ENCODE data around the gene DLX5.

Gene DLX5

DNA sequence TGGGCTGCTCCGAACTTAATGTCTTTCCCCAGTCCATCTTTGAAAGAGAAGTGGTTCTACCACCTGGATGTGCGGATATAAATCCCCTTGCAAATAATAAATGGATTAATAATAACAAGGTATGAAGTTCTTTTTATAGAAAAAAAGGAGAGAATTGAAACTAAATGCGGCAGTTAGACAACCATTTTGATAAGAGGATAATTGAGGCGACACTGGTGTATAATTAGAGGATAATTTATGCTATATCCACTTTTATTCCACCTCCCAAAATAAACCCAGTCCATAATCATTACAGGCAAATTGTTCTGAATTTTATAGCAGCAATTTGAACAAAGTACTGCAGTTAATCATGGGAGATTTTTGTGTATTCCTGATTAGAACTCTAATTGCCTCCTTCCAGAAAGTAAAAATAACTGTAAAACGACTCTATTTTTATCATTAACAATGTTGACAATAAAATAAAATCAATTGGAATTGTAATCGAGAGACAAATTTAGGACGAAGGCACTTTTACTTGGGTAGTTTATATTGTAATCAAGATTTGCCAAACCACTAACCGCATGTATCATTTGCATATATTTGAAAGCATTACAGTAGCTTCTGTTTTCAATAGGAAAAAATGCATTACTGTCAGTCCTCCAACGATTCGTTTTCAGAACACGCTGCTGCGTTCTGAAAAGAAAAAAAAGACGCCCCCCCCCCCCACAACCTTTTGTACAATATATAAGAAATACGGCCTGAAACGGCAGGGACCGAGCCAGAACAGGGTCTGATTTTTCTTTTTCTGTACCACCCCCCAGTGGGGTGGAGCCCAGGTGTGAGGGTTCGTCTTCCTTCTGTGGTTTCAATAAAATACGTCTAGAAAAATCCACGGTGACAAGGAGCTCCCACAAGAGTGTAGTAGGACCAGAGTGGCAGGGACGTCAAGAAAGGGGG lies 20.1 kb downstream of the DLX5 start:
- DNase-seq = no peak

DNA sequence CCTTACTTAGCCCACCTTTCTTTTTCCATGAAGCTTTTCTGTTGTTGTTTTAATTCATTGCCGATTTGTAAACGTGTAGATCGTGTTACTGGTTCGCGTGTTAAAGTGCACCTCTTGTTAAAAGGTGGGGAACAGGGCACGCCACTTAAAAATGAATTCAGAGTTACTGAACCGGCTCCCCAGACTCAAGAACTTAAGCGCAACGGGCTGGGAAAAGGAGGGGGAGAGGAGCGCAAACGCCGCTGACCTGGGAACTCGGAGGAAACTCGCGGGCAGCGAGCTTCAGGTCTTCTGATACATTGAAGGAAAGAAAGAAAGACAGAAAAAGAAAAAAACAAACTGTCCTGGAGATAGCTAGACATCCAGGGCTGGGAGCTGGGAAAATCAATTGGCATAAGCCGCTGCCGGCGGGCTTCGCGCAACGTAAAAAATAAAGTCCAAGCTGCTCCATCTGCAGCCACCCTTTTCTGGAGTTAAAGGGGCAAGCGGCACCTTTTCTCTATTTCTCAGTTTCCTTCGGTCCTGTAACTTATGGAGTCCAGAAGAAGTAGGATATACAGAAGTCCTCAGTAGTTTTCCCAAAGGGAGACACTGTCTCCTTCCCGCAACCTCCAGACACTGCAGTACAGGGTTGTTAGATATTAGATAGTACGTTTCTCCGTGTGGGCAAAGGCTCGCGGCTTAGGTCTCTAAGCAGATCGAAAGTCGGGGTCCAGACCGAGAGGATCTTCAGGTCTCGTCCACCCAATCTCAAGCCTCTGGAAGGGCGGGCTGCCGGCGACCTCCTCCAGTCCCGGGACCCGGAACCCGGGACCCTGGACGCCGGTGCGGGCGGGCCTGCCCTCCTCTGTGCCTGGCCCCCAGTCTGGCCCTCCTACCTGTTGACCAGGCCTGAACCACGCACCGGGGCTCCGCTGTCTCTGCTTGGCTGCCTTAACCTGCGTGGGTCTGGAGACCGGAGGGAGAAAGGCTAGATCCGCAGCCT lies 21.1 kb downstream of the DLX5 start:
- no peak for DNase-seq

DNA sequence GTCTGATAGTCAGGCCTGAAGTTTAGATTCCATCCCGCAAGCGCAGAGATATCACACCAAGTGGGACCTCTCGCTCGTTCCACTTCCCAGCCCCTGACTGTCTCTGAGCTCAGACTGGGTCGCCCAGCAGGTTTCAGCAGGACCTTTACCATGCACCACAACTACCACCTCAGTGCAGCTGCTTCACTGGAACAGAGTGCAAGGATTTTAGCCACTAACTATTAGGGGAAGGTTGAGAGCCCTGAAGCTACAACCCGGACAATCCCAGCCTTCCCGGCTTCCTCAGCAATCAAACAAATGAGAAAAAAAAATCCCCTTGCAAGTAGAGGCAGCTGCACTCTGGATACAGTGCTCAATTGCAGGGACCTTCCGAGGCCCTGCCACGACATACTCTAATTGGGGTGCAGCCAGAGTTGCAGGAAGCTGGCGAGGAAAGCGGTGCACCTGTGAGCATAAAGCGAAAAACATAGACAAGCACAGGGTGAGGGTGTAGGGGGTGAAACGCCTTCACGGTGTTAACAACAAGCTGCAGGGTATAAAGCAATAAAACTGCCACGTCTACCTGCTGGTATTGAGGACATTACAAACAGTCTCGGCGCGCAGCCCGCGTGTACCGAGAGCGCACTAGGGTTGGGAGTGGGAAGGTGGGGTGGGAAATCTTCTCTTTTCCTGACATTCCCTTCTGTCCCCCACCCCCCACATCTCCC lies 21.9 kb downstream of the DLX5 start:
- DNase-seq = no peak

DNA sequence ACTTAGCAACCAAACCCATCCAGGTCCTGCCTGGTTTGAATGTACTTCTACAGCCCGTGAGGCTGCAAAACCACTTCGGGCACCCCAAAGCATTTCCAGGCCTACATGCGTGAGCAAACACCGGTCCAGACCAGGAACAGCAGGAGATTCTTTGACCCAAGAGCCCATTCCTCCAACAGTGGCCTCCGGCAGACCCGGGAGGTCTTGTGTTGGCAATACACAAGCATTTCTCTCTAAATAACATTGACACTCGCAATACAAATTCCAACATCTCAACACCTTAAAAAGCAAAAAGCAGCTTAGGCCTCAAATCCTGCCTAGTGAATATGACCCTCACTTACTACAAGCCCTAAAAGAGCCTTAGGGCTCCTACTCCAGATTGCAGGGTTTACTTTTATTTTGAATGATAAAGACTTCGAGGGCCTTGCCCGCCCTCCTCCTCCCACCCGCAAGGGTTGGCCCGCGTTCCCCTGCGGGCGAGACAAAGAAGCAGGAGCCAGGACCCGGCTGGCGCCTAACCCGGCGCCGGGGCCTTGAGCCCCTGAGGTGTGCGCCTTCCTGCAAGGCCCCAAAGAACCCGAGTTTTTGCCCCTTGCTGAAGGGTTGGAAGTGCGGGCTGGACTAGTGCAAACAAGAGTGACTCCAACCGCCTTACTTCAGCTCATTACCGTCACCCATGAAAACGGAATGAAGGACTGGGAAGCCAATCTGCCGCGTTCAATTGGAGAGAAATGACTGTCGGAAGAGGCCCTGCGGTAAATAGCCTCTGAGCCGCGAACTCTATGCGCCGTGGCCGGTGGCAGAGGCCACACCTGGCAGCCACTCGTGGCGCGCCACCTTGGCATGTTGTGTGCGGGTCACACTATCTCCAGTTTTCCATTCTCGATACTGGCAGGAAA lies 22.7 kb downstream of the DLX5 start:
- DNase-seq = no peak

DNA sequence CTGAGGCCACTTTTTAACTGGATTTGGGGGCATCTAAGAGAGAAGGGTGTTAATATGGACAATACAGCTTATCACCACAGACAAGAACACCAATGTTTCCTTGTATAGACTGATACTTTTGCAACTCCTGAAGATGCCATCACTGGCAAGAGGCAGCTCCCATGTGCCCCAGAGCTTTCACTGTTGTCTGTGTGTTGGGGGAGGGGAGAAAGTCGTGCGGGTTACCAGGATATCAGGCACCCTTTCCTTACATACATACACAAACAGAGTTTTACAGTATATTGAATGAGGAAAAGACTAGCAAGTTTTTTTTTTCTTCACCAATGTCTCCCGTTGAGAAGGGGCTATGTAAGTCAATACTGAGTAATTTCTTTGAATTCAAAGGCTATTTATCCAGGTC lies 23.4 kb downstream of the DLX5 start:
- no peak for DNase-seq

DNA sequence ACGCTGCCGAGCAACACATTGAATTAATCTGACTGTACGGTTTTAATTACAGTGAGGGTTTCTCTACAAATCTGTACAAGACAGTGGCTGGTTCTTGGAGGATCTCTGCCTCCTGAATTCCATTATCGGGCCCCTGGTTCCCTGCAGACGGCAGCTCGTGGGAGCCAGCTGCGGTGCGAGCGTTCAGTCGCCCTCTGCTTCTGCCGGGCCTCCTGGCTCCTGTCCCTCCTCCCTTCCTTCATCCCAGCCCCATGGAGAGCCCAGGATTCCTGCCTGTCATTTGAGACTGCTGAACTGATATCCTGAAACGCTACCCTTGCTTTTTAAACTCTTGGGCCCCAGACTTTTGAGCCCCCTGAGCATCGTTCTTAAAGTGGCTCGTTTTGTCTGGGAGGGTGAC lies 25.9 kb downstream of the DLX5 start:
- DNase-seq = no peak

DNA sequence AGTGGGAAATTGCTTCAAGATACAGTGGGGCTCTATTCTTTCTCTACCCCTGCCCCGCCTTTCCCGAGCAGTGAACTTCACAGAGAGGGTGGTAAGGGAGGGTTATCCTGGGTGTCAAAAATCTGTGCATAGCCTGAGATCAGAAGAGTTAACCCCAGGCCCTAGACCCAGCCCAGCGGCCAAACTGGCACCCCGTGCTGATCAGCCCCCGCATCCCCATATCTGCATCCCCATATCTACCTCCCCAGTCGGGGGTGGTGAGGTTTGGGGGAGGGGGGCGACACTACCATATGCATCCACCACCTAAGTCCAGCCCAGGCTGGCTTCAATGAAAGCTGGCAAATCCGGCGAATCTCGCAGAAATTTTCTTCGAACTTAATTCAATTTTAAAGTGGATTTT lies 26.3 kb downstream of the DLX5 start:
- DNase-seq = no peak

DNA sequence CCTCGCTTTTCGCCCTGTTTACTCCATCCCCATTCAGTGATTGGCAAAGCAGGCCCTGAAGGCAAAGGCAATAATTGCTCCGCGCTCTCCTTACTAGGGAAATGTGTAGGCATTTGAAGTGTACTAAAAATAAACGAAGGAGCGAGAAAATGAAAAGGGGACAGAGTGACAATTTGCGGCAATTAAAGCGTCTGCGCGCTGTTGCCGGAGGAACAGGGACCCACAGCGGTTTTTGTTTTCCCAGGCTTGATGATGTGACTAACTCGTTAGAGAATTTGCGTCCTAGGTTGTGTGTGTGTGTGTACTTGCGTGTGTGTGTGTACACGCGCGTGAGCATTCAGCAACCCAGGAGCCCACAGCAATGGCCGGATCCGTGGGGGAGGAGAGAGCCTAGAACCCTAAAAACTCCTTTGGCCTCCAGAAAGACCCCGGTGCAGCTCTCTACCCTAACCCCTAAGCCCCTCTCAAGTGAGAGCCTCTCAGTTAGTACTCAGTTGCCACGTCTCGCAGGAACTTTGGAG lies 27.1 kb downstream of the DLX5 start:
- no peak for DNase-seq

DNA sequence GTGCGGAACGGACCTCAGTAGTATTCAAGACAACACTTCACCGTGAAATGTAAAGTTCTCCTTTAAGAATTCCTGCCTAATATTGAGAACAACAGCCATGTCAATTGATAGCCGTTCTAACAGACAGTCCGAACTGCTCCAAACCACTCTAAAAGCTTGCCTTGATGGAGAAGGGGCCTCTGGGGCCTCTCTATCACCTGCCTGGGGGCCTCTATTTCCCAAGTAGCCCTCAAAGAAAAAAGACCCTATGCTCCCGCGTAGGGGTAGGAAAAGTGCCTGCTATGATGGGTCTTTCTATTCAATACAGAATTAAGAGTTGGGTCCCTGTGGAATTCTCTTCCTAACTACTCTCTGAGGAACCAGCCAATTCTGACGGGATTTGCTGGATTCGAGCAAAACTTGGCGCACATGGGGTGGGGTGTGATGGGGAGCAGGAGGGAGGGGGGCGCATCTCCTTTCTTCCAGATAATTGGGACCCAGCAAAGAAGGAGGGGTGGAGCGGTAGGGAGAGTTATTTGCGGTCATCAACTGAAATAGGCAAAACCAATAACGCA lies 27.6 kb downstream of the DLX5 start:
- no peak for DNase-seq

DNA sequence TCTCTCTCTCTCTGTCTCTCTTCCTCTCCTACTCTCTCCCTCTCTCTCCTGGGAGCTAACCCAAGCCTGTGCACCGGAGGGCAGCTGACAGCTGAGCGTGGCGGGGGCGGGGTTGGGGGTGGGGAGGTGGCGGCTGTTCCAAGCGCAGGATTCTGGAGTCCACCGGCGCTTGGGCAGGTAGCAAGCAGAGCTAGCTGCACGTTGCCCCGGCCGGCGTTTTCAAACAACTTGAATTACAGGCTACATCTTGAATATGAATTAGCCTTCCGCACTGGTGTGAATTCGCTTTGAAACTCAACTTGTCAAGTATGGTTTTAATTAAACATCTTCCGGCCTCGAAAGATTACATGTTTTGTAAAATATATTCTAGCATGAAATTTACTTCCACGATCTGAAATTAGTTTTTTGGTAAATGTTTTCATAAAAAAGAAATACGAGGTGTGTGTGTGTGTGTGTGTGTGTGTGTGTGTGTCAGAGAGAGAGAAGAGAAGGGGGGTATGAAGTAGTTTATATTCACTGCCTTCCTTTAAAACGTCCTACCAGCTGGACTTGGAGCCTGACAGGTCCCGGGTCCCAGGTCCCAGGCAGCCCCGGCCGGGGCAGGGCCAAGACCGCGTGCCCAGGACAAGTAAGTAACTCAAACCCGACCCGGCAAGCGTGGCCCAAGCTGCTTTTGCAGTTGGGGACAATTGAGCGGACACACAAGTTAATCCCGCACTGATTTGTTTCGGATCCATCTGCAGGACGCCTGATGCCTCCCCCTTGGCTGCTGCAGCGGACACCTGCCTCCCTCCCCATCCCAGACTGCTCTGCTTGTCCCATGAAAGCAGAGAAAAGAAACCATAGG lies 28.3 kb downstream of the DLX5 start:
- DNase-seq = no peak

DNA sequence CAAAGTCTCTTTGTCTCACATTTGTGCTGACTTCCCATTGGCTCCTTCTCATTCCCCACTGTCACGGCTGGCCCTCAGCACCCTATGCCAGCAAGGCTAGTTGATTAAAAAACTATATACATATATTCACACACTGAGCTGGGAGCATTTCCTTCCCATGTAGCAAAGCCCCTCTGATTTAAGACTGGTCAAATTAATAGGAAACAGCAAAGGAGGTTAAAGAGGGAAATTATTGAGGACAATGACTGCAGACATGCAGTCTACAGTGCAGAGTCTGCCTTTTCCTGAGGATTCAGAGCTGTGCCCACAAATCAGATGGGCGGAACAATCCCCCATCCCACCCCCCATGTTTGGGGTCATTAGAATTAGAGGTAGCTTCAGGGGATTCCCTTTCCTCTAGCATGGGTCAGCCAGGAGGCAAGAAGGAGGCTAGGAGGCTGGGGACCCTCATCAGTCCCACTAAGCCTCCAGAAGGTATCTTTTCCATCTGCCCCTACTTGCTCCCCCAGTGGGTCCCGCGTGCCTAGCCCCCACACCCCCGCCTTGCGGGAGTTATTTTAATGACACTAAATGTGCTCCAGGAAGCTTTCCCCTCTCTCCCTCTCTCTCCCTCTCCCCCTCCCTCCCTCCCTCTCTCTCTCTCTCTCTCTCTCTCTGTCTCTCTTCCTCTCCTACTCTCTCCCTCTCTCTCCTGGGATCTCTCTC lies 29.1 kb downstream of the DLX5 start:
- DNase-seq = no peak

DNA sequence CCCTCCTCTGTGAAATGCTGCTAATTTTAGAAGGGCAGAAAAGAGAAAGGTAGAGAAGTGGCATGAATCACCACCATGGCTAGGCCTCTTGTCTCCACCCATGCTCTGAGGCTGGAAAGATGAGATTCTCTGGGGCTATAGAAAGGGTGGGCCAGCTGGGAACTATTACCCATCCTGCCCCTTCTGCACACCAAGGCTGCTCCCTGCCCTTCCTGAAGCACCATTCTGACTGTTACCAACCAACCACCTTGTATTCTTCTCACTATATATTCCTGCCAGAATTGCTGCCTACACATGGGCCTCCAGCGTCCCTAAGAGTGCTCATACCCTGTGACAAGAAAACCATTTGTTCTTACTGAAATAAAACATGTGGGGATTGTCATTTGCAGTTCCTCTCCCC lies 30.7 kb downstream of the DLX5 start:
- DNase-seq = no peak

DNA sequence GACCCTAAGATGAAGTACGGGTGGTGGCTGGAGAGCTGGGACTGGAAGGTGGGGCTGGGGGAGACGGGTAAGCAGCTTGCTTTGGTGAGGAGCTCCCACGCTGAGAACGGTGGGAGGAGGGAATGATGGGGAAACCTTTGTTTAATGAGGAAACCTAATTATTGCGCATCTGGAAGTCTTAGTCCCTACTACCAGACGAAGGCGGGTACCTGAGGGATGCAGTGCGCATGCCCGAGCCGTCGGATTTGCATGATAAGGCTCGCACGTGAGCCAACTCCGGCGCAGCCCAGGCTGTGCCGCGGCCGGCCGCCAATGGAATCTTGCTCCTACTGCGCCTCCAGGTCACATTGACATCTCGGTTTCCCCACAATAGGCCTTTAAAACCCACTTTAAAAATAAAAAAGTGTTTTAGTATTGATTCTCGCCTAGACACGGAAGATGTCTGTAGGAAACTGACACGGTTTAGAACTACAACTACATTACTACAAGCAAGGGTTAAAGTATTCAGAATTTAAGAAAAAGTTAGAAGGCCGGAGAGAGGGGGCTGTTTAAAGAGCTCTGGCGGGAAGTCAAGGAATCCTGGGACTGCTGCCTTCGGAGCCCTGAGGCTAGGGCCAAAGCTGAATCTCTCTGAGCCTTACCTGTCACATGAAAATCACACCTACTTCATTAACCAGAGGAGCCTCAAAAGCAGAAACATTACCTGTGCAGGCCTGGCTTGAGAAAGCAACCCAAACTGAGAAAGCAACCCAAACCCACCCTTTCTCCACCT lies 31.4 kb downstream of the DLX5 start:
- no peak for DNase-seq

DNA sequence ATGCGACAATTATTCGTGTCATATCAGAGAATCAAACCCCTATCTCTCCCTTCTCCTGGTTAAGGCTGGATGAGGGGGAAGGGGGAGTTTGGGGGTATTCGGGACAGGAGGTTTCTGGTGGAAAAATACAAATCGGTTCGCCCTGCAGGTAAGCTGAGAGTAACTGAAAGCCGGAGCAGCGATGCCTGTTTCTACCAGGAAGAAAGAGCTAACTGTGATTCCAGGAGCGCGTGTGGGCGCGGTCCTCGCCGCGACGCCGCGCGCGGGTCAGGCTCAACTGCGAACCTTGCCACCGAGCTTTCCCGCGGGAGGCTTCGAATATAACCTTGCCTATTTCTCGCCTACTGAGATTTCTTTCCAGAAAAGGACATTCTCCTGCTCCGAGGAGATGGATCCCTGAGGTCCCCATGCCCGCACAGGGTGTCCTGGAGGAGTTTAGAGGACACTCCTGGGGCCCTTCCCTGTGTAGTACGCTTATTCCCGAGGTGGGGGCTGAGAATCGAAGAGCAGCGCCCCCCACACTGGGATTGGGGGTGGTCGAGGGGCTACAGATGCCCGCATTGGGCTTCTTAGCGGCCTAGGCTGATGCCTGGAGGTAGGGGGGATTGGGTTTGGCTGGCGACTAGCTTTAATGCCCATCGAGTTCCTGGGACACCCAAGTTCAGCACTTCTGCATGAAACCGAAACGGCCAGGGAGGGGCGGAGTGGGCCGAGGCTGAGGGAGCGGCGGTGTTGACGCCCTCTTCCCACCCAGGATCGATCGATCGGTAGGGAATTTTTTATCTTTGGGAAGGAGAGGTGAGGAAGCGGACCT lies 32.2 kb downstream of the DLX5 start:
- DNase-seq = no peak

DNA sequence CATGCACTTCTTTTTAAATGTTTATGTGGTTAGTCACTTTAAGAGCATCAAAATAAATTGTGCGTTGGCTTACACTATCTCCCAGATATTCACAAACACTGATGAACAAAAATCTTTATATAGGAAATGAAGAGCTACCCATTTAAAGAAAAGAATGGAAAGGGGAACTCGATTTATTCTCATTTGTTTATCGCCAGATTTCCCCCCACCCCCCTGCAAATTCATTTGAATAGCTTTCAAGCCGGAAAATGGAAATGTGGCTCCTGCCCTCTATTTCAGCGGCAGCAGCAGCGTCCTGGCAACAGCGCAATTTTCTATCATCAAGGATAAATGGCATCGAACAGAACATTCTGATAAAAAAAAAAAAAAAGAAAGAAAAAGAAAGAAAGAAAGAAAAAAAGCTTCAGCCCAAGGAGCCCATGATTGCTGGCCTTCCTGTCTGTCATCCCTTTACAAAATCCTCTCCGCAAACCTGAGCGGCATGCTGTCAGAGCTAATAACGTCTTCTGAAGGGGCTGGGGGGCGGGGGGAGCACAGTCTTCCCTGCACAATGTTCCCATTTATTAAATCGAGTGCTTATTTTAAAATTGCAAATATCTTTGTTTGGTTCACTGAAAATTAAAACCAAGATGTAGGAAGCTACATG lies 33.0 kb downstream of the DLX5 start:
- no peak for DNase-seq

DNA sequence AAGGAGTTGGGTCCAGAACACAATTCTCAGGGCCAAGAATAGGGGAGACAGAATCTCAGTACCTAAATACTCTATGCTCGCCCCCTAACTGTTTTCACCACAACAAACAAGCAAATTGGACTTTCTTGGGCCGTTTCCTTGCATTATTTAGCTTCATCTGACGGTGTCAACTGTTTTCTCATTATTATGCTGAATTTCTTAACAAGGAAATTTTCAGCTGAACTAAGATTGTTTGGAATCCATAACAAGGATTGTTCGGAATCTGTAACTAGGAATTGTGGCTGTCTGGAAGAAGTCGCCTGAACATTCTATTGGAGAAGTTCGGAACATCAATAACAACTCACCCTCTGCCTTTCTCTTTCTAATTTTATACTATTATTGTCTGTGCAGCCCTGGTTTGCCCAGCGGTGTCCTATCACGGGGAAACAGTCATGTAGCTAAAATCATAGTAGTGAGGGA lies 34.7 kb downstream of the DLX5 start:
- DNase-seq = no peak

DNA sequence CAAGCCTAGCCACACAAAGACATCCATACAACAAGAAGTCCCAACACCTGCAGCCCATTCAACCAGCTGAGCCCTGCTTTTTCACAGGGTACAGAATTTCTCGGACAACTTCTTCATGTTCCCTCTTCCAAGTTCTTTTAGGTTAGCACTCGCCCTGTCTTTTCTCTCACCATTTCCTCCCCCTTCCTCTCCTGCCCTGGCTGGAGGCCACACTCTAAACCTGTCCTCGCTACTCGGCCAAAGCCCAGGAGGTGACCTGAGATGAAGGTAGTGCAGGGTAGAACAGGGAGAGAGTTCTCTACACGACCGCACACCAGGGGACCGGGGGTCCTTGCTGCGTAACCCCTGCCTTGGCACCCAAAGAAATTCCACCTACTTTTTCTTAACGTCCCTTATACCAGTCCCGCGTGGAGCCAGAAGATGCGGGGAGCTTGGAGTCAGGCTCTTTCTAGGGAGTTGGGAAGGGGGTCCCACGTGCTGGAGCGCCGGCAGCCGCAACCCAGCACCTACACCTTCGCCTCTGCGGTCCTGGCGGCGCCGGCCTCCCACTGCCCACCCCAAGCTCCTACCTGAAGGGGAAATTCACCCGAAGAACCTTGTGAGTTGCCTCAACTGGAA lies 35.3 kb downstream of the DLX5 start:
- no peak for DNase-seq

Measured in NCI-H2029 (cell line).